Epithelial cell of prostate (primary cell): ENCODE results near the gene CAMK2D.

ENCODE experiments used
- DNase-seq: peaks from one replicate; pipeline ENCODE4 v3.0.0-alpha.2; 2011; ENCODE audit warnings: low read depth, low spot score
- H3K27ac ChIP-seq: fragments of 450-650 bp; 2 replicates; pipeline ENCODE4 v1.5.1; 2017; ENCODE audit warnings: mild to moderate bottlenecking

Gene CAMK2D

GRCh38 chr4:113645771-113646441 lies 115.6 kb downstream of the CAMK2D start:
- peak overlapping the region; percentile 26 for H3K27ac ChIP-seq
- DNase-seq: peak; percentile 53

GRCh38 chr4:113645288-113645687 lies 116.2 kb downstream of the CAMK2D start:
- no peak overlapping the region for H3K27ac ChIP-seq
- DNase-seq: no peak

- DNase-seq: no peak
- H3K27ac ChIP-seq: no peak overlapping the region
These were observed 117.1 kb downstream of the CAMK2D start for GRCh38 chr4:113644398-113644797.

GRCh38 chr4:113643505-113643904 lies 118.0 kb downstream of the CAMK2D start:
- no peak for DNase-seq
- H3K27ac ChIP-seq: no peak overlapping the region

DNA sequence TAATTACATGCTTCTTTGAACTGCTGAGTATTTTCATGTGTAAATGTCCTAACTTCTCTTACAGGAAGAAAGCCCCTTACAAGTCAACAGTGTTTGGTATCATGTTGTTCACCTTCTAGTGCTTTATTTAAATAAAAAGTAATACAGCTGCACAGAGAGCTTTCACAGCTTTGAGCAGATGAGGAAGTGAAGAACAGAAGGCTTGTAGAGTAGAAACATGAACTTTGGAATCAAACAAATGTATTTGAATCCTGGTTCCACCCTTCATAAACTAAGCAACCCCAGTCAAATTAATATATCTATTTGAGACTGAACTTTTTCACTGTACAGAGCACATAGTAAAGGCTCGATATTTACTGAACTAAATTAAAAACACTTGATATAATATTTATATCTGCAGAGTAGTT lies 120.5 kb downstream of the CAMK2D start:
- no peak for DNase-seq
- H3K27ac ChIP-seq: no peak overlapping the region

DNA sequence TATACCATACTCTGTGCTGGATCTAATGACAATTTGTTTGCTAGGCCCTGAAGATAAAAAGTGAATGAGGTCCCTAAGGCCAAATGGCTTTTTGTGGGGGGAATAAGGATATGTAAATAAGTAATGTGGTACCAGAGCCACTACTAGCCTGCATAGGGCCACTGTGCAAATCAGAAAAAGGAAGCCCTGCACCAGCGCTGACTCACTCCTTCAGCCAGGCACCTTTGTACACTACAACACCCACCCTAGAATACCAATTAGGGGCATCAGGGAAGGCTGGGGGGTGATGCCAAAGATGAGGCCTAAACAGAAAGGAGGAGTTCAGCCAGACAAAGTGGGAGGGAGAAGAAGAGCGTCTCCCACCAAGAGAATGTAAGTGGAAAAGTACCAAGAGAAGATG lies 122.2 kb downstream of the CAMK2D start:
- DNase-seq: no peak
- H3K27ac ChIP-seq: no peak overlapping the region

GRCh38 chr4:113638562-113638832 lies 123.0 kb downstream of the CAMK2D start:
- no peak overlapping the region for H3K27ac ChIP-seq
- no peak for DNase-seq

- H3K27ac ChIP-seq: no peak overlapping the region
These were observed 123.5 kb downstream of the CAMK2D start for GRCh38 chr4:113637823-113638561.

DNA sequence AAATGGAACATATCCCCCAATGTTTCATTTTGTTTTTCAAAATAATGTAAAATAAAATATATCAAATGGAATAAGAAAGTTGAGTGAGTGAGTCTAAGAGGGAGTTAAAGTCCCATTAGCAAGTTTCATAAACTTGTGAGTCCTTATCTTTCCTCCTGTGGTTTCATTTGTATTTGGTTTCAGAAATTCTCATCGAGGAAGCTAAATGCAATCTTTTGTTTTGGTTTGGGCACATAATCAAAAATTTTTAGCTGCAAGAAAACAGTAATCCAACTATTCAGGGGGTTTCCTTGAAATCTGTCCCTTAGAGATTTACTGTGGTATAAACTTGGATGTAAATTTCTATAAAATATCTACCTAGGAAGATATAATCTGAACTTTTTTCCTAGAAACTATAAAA lies 124.2 kb downstream of the CAMK2D start:
- DNase-seq: no peak
- no peak overlapping the region for H3K27ac ChIP-seq

More at GRCh38 chr4:113637823-113638561, 123.5 kb downstream of the CAMK2D start:
- DNase-seq: no peak

GRCh38 chr4:113636877-113637276 lies 124.7 kb downstream of the CAMK2D start:
- no peak overlapping the region for H3K27ac ChIP-seq
- DNase-seq: no peak

GRCh38 chr4:113636438-113636818 lies 125.1 kb downstream of the CAMK2D start:
- H3K27ac ChIP-seq: no peak overlapping the region
- no peak for DNase-seq

GRCh38 chr4:113635739-113636437 lies 125.7 kb downstream of the CAMK2D start:
- no peak for DNase-seq
- H3K27ac ChIP-seq: no peak overlapping the region

- no peak for DNase-seq
- H3K27ac ChIP-seq: no peak overlapping the region
These were observed 127.2 kb downstream of the CAMK2D start for GRCh38 chr4:113634081-113634969.

- no peak for DNase-seq
- no peak overlapping the region for H3K27ac ChIP-seq
These were observed 128.1 kb downstream of the CAMK2D start for GRCh38 chr4:113633467-113633866.

DNA sequence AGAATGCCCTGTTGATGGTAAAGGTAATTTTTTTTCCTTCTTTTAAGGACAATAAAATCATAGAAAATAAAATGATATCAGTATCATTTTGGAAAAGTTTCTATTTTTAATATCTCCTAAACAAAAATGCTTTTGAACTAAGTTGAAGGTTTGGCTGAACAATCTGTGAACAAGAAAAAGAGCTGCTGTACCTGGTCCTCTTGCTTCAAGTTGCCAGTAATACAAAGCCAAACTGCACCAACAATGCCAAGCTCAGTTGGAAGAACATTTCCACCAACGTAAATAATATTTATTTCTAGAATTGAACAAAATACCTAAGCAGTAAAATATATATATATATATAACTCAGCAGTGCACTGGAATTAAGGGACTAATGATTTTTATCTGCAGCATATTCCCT lies 132.8 kb downstream of the CAMK2D start:
- no peak for DNase-seq
- no peak overlapping the region for H3K27ac ChIP-seq

DNA sequence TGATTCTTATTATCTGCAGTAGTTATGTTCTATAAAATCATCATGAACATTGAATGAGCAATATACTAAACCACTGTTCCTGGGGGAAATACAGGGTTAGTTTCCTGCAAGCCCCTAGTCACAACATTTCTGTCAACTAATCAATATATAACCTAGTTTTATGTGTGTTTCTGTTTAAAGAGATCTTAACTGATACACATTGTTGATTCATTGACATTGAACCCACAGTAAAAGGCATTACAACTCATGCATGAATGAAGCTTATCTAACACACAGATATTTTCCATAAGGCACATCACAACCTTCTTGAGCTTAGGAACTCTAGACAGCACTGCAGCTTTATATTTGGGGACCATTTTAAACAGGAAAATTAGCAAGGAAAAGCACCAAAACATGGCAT lies 134.2 kb downstream of the CAMK2D start:
- no peak overlapping the region for H3K27ac ChIP-seq
- no peak for DNase-seq

DNA sequence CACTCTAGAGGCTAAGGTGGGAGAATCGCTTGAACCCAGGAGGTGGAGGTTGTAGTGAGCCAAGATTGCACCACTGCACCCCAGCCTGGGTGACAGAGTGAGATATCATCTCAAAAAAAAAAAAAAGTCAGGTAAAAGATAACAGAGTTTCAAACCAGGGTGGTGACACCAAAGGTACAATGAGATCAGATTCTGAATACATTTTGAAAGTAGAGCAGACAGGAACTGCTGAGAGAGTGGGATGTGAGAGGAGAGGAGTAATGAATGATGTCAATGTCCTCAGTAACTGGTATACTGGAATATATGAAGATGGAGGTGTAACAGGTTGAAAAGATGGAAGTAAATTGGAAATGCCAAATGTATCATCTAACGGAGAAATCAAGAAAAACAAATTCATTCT lies 135.6 kb downstream of the CAMK2D start:
- H3K27ac ChIP-seq: no peak overlapping the region
- no peak for DNase-seq

DNA sequence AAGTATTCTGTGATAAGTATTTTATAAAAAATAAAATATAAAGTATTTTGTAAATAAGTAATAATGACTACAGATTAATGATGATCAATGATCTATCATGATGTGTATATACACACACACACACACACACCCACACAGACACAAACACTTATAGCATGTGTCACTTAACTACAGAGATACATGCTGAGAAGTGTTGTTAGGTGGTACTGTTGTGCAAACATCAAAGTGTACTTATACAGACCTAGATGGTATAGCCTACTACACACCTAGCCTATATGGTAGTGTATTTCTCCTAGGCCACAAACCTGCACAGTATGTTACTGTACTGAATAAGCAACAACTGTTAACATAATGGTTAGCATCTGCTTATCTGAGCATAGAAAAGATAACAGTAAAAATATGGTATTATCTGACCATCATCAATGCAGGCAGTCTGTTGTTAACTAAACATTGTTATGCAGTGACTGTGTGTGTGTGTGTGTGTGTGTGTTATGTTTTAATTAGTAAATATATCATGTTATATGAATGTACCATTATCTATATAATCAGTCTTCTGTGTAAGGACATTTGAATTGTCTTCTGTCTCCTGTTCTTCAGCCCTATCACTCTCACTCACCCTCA lies 138.2 kb downstream of the CAMK2D start:
- DNase-seq: no peak
- no peak overlapping the region for H3K27ac ChIP-seq

DNA sequence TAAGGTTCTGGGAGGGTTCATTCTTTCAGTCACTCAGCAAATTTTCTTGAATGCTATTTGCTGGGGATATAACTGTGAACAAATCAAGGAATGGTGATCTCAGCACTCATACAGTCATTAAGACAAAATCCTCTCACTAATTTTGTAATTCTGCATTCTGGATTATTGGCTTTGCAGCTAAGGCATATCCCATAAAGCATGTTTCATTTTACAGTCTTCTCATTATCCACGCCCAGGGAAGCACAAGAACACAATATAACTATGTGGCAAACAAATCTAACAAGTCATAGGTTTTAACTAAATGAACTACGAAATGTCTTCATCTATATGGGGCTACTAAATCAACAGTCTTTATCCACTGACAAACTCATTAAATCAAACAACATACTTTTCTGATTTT lies 139.9 kb downstream of the CAMK2D start:
- no peak overlapping the region for H3K27ac ChIP-seq
- no peak for DNase-seq

DNA sequence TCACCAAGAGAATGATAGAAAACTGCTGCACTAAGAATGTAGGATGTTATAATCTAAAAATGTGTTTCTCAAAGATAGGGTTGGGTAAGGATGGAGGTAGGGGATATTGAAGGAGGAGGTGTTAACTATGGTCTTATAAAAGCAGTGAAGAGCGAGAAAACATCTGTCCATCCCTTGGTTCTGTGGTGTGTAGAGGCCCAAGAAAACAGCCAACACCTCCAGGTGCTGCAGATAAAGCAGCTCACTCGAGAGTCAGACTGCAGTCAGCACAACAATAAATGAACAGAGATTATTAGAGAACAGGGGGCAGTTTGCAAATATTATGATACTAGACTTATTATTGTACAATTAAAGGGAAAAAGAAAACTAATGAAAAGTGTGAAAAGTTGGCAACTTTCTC lies 141.5 kb downstream of the CAMK2D start:
- no peak for DNase-seq

More for the DNA sequence above, 141.5 kb downstream of the CAMK2D start:
- H3K27ac ChIP-seq: no peak overlapping the region
